GM13976 (cell line): Measurements from ENCODE around the gene SDF4.

ENCODE experiments used
- DNase-seq: peaks from one replicate; pipeline ENCODE4 v3.0.0; 2012; ENCODE audit warnings: low spot score
- in situ Hi-C: fragments of 300-500 bp; cut with MboI; formaldehyde crosslinking; loops from one replicate; pipeline ENCODE4 v1.12.0; 2022; ENCODE audit warnings: low sequenced_read_pairs, mixed read lengths, inconsistent platforms; ENCODE audit not compliant: unreplicated experiment
- TF ChIP-seq, protein P1 (sequence below): IDR thresholded peaks from 2 replicates; pipeline ENCODE4 v1.5.1; 2012; ENCODE audit warnings: borderline replicate concordance, mild to moderate bottlenecking; ENCODE audit not compliant: insufficient read depth; ENCODE audit errors: extremely low read depth, missing control alignments, control extremely low read depth

SDF4 gene

DNA sequence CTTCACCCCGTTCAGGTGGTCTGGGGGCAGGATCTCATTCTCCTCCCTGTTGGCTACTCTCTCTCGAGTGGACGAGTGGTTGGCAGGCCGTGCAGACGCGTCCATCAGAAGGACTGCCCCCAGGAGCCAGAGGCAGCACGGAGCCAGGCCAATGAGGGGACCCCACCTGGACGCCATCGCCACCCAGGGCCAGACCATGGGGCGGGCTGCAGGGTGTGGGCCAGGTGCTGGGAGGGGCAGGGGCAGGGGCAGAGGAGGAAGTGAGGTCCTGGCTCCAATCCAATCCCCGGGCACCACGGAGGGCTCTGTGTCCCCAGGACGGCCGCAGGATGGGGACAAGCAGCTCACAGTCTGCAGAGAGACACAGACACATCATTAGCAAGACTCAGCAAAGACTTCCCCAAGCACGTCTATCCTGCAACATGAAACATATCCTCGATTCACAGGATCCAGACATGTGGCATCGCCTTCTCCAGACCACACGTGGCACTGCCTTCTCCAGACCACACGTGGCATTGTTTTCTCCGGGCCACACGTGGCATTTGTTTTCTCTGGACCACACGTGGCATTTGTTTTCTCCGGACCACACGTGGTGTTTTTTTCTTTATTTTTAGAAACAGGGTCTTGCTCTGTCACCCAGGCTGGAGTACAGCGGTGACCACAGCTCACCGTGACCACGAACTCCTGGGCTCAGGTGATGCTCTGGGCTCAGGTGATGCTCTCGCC, 3.0 kb downstream of the SDF4 start:
- in situ Hi-C loops: no loop called here
- TF ChIP-seq, protein P1, sequence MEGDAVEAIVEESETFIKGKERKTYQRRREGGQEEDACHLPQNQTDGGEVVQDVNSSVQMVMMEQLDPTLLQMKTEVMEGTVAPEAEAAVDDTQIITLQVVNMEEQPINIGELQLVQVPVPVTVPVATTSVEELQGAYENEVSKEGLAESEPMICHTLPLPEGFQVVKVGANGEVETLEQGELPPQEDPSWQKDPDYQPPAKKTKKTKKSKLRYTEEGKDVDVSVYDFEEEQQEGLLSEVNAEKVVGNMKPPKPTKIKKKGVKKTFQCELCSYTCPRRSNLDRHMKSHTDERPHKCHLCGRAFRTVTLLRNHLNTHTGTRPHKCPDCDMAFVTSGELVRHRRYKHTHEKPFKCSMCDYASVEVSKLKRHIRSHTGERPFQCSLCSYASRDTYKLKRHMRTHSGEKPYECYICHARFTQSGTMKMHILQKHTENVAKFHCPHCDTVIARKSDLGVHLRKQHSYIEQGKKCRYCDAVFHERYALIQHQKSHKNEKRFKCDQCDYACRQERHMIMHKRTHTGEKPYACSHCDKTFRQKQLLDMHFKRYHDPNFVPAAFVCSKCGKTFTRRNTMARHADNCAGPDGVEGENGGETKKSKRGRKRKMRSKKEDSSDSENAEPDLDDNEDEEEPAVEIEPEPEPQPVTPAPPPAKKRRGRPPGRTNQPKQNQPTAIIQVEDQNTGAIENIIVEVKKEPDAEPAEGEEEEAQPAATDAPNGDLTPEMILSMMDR: no peak
- DNase-seq: no peak

- DNase-seq: no peak
- in situ Hi-C loops: no loop called here
- TF ChIP-seq, protein P1: no peak
These were observed 3.6 kb downstream of the SDF4 start for GRCh38 chr1:1228187-1228586.

DNA sequence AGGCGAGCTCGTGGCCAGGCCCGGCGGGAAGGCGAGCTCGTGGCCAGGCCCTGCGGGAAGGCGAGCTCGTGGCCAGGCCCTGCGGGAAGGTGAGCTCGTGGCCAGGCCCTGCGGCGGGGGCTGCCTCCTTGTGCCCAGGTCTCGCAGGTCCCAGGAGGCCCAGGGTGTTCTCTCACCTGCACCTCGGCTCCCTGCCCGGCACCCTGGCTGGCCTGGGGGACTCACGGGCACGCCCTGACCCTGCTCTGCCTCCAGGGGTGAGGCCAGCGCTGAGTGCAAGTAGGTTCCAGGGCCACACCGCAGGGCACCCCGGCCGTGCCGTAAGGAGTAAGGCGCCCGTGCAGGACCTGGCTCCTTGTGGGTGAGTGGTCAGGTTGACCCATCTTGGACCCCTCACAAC, 4.4 kb downstream of the SDF4 start:
- TF ChIP-seq, protein P1: no peak
- in situ Hi-C loops: no loop called here

GRCh38 chr1:1226566-1227362, 5.0 kb downstream of the SDF4 start:
- TF ChIP-seq, protein P1: no peak
- in situ Hi-C loops: no loop called here
- DNase-seq: no peak

More for the DNA sequence above, 4.4 kb downstream of the SDF4 start:
- no peak for DNase-seq

DNA sequence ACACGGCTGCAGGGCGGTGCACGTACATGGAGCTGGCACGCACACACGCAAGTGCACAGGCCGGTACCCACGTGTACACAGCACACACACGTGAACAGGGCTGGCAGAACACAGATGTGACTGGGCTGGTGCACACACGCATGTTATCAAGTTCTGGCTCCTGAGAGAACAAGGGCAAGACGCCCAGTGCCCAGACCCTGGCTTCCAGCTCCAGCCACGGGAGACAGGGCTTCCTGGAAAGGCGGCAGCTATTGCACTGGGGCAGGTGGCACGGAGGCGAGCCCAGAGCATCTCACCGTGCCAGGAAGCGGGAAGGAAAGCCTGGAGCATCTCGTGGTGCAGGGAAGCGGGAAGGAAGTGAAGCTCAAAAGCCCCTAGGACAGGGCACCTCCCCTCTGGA, 5.9 kb downstream of the SDF4 start:
- TF ChIP-seq, protein P1: no peak
- no peak for DNase-seq
- in situ Hi-C loops: no loop called here

- no peak for DNase-seq
- in situ Hi-C loops: no loop called here
- TF ChIP-seq, protein P1: no peak
These were observed 6.5 kb downstream of the SDF4 start for GRCh38 chr1:1225238-1225845.
